Testis (tissue), 2 donors: ENCODE data around the gene CELF4.

Source experiments
- CTCF ChIP-seq, 3 experiments: fragments of 450-650 bp in 2 of 3; fragments of 200-600 bp in 1 of 3; sonication (generic) in 1 of 3; IDR thresholded peaks; one replicate each; pipeline ENCODE4 v1.5.1; 2016 to 2019; ENCODE audit warnings: antibody characterized with exemption in 3 of 3, mild to moderate bottlenecking in 2 of 3, moderate library complexity in 1 of 3
- POLR2A ChIP-seq: fragments of 450-650 bp; IDR thresholded peaks from one replicate; pipeline ENCODE4 v1.6.1; 2017; ENCODE audit warnings: antibody characterized with exemption, mild to moderate bottlenecking, moderate library complexity

GRCh38 chr18:37389684-37390368, 175.8 kb downstream of the CELF4 start:
- TF ChIP-seq CTCF (IDR thresholded peaks at IDR 0.05) (no peak), POLR2A (no peak)
